GM06990 (cell line): ENCODE results near the gene DYSF.

Experiments used
- DNase-seq: peaks from one replicate; pipeline ENCODE4 v3.0.0-alpha.2; 2011; ENCODE audit not compliant: insufficient read length; ENCODE audit errors: extremely low read depth
- H3K27me3 ChIP-seq: replicated peaks from 2 replicates; pipeline ENCODE4 v1.6.0; 2011; ENCODE audit warnings: low read length; ENCODE audit not compliant: control insufficient read depth, insufficient read depth
- H3K36me3 ChIP-seq: 2 replicates; pipeline ENCODE4 v1.5.1; 2011; ENCODE audit warnings: low read length; ENCODE audit not compliant: control insufficient read depth, insufficient read depth
- H3K4me3 ChIP-seq: replicated peaks from 2 replicates; pipeline ENCODE4 v1.5.1; 2011; ENCODE audit warnings: low read depth, mild to moderate bottlenecking, control low read depth, low read length
- CTCF ChIP-seq: IDR thresholded peaks from 2 replicates; pipeline ENCODE4 v1.5.1; 2011; ENCODE audit warnings: low read length, control low read depth, mild to moderate bottlenecking, inconsistent platforms; ENCODE audit not compliant: insufficient read depth, poor library complexity, severe bottlenecking

DYSF gene

DNA sequence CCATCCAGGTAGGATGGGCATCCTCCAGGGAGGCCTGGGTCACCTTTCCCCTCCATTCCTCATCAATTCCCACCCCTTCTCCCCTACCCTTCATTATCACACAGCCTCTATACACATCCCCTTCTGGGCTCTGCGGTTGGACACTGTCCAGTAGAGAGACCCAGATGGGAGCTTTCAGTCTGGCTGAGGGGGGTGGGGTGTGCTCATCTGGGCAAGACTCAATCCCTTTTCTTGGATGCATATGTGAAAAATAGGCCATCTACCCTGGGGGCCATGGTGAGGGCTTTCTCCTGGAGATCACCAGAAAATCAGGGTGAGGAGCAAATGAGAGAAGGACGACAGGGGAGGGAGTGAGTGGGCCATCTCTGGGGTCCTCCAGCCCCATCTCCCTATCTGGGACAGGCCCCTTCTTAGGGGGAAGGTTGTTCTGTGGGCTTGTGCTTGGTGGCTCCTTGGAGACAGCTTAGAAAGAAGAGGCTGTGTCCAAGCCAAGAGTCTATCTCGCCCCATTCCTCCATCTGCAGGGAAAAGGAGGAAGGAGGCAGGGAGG lies 160.1 kb downstream of the DYSF start:
- Histone ChIP-seq H3K4me3 (no peak overlapping the region), H3K36me3 (no peaks in the 10 kb centered on the region), H3K27me3 (peaks cover 2% of the 10 kb centered on the region; the same call in 1 of the 2 replicates)
- no peak for TF ChIP-seq CTCF
- no peak for DNase-seq

- H3K27me3 ChIP-seq: peaks cover 2% of the 10 kb centered on the region; the same call in 1 of the 2 replicates
- no peak overlapping the region for H3K4me3 ChIP-seq
- no peak for TF ChIP-seq CTCF
- H3K36me3 ChIP-seq: no peaks in the 10 kb centered on the region
- no peak for DNase-seq
Measured at GRCh38 chr2:71613953-71614925, 160.9 kb downstream of the DYSF start.

GRCh38 chr2:71614976-71615766 lies 161.8 kb downstream of the DYSF start:
- Histone ChIP-seq H3K36me3 (no peaks in the 10 kb centered on the region), H3K27me3 (peaks cover 2% of the 10 kb centered on the region; the same call in 1 of the 2 replicates), H3K4me3 (no peak overlapping the region)
- DNase-seq: no peak
- TF ChIP-seq CTCF: no peak

- TF ChIP-seq CTCF: no peak
- no peaks in the 10 kb centered on the region; the same call in 1 of the 2 replicates for H3K27me3 ChIP-seq
- no peak for DNase-seq
- H3K36me3 ChIP-seq: no peaks in the 10 kb centered on the region
- H3K4me3 ChIP-seq: no peak overlapping the region
Measured at GRCh38 chr2:71615767-71616730, 162.7 kb downstream of the DYSF start.

GRCh38 chr2:71617266-71617665 lies 163.9 kb downstream of the DYSF start:
- DNase-seq: no peak
- no peak for TF ChIP-seq CTCF

More at GRCh38 chr2:71617266-71617665, 163.9 kb downstream of the DYSF start:
- H3K27me3 ChIP-seq: no peaks in the 10 kb centered on the region; the same call in 1 of the 2 replicates
- no peak overlapping the region for H3K4me3 ChIP-seq
- H3K36me3 ChIP-seq: no peaks in the 10 kb centered on the region
